Endodermal cell (in vitro differentiated cells): ENCODE results near the gene SOX2. TPM values are rescaled to one million over a fixed set of nuclear protein-coding genes. Genes with fewer than 3 reads are reported as not detected.

Experiments
- DNase-seq: peaks from one replicate; pipeline ENCODE4 v3.0.0-alpha.2; 2017
- H3K27ac ChIP-seq: 2 replicates; pipeline ENCODE4 v1.5.1; 2013; ENCODE audit warnings: mild to moderate bottlenecking, low read depth, low read length, moderate library complexity
- H3K27me3 ChIP-seq: 2 replicates; pipeline ENCODE4 v1.6.1; 2013; ENCODE audit warnings: mild to moderate bottlenecking, low read length, moderate library complexity; ENCODE audit not compliant: insufficient read depth, control insufficient read depth, poor library complexity, severe bottlenecking
- H3K36me3 ChIP-seq: 2 replicates; pipeline ENCODE4 v1.7.0; 2013; ENCODE audit warnings: mild to moderate bottlenecking, low read length, moderate library complexity; ENCODE audit not compliant: control insufficient read depth, insufficient read depth
- H3K4me1 ChIP-seq: one replicate; pipeline ENCODE4 v1.7.0; 2013; ENCODE audit warnings: low read length; ENCODE audit not compliant: control insufficient read depth, insufficient read depth
- H3K4me3 ChIP-seq: 2 replicates; pipeline ENCODE4 v1.5.1; 2013; ENCODE audit warnings: mild to moderate bottlenecking, low read length, moderate library complexity
- H3K9ac ChIP-seq: 2 replicates; pipeline ENCODE4 v1.6.1; 2013; ENCODE audit warnings: mild to moderate bottlenecking, low read length, moderate library complexity; ENCODE audit not compliant: poor library complexity, severe bottlenecking; ENCODE audit errors: extremely low read depth
- H3K9me3 ChIP-seq: 2 replicates; pipeline ENCODE4 v1.6.1; 2013; ENCODE audit warnings: mild to moderate bottlenecking, low read length, moderate library complexity; ENCODE audit not compliant: control insufficient read depth
- H3K27ac Mint-ChIP-seq: 2 replicates; pipeline ENCODE4 v1.8.0; 2020; ENCODE audit warnings: mixed read lengths
- H3K27me3 Mint-ChIP-seq: 2 replicates; pipeline ENCODE4 v1.8.0; 2021; ENCODE audit warnings: mild to moderate bottlenecking, mixed read lengths; ENCODE audit not compliant: insufficient read depth
- H3K36me3 Mint-ChIP-seq: 2 replicates; pipeline ENCODE4 v1.8.0; 2020; ENCODE audit warnings: low read depth, mixed read lengths
- H3K4me1 Mint-ChIP-seq: 2 replicates; pipeline ENCODE4 v1.8.0; 2020; ENCODE audit warnings: mixed read lengths
- H3K4me3 Mint-ChIP-seq: 2 replicates; pipeline ENCODE4 v1.8.0; 2020; ENCODE audit warnings: mild to moderate bottlenecking, moderate library complexity, mixed read lengths
- H3K9me3 Mint-ChIP-seq: 2 replicates; pipeline ENCODE4 v1.8.0; 2020; ENCODE audit warnings: mild to moderate bottlenecking, mixed read lengths
- WGBS, 2 experiments: methylation state at CpG; one replicate each; pipeline versions ENCODE4 v1.1.5 to v1.1.7; 2013; ENCODE audit warnings: missing lambda C conversion rate in 2 of 2, mixed read lengths in 1 of 2; ENCODE audit not compliant: insufficient coverage in 1 of 2, insufficient read length in 1 of 2; 5-methylcytosine and 5-hydroxymethylcytosine counted together
- total RNA-seq, 2 donors: library from RNA; stranded (reverse); fragmentation: NEBNext Ultra II Directional in 1 of 2; extraction: Animal tissue kit (Norgen Biotek cat#: 25700) in 1 of 2; gene quantifications; 2 replicates in 1 of 2; 3 replicates in 1 of 2; pipeline ENCODE4 v1.2.1, GENCODE V29; 2021
- TF ChIP-seq, protein P1 (sequence below): fragments of 200-600 bp; sonication (generic); conservative IDR thresholded peaks from 2 replicates; pipeline ENCODE4 v1.5.0; 2021; ENCODE audit warnings: antibody characterized with exemption, mild to moderate bottlenecking

Gene SOX2
- total RNA-seq, 2 donors from 2014 or later = 1.8 to 39.5 TPM

DNA sequence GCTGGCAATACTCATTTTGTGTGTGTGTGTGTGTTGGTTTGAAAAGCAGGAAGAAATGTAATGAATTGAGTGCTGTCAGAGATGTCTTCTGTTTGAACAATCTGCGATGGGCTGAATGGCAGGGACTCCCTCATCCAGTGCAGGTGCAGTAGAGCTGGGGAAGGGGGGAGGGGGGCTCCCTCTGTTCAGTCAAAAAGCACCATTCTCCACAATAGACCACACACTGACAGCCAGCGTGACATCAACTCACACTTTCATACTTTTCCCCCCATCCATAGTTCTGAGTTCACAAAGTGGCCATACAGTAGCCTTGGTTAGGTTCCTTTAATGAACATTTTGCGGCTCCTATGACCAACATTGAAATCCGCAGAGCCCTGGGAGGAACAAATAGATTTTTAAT, 10.4 kb downstream of the SOX2 start:
- Mint-ChIP-seq H3K27ac (no peak overlapping the region), H3K4me3 (no peak overlapping the region), H3K9me3 (no peaks in the 10 kb centered on the region), H3K4me1 (peaks cover 50% of the 10 kb centered on the region), H3K36me3 (no peaks in the 10 kb centered on the region), H3K27me3 (peaks cover 99% of the 10 kb centered on the region)
- Histone ChIP-seq H3K27ac (peak overlapping the region; percentile 85), H3K27me3 (peaks cover 89% of the 10 kb centered on the region), H3K9me3 (no peaks in the 10 kb centered on the region), H3K36me3 (no peaks in the 10 kb centered on the region), H3K4me1 (no peaks in the 10 kb centered on the region), H3K9ac (no peak overlapping the region), H3K4me3 (no peak overlapping the region)
- WGBS, 2 experiments = 61 to 72% methylated on average over 3 to 4 of the region's 4 CpGs
- TF ChIP-seq, protein P1, sequence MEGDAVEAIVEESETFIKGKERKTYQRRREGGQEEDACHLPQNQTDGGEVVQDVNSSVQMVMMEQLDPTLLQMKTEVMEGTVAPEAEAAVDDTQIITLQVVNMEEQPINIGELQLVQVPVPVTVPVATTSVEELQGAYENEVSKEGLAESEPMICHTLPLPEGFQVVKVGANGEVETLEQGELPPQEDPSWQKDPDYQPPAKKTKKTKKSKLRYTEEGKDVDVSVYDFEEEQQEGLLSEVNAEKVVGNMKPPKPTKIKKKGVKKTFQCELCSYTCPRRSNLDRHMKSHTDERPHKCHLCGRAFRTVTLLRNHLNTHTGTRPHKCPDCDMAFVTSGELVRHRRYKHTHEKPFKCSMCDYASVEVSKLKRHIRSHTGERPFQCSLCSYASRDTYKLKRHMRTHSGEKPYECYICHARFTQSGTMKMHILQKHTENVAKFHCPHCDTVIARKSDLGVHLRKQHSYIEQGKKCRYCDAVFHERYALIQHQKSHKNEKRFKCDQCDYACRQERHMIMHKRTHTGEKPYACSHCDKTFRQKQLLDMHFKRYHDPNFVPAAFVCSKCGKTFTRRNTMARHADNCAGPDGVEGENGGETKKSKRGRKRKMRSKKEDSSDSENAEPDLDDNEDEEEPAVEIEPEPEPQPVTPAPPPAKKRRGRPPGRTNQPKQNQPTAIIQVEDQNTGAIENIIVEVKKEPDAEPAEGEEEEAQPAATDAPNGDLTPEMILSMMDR = no peak
- DNase-seq = no peak

GRCh38 chr3:181722766-181723425, 11.2 kb downstream of the SOX2 start:
- H3K4me1 Mint-ChIP-seq = peaks cover 54% of the 10 kb centered on the region
- H3K27ac Mint-ChIP-seq = no peak overlapping the region
- H3K27me3 ChIP-seq = peaks cover 89% of the 10 kb centered on the region
- H3K36me3 ChIP-seq = no peaks in the 10 kb centered on the region
- no peak overlapping the region for H3K4me3 Mint-ChIP-seq
- no peak overlapping the region for H3K9ac ChIP-seq
- no peak for DNase-seq
- TF ChIP-seq, protein P1 = no peak
- H3K27me3 Mint-ChIP-seq = peaks cover 98% of the 10 kb centered on the region
- peak overlapping the region; percentile 85 for H3K27ac ChIP-seq
- H3K9me3 Mint-ChIP-seq = no peaks in the 10 kb centered on the region
- no peak overlapping the region for H3K4me3 ChIP-seq
- WGBS, 2 experiments = 86 to 87% methylated on average over 5 to 11 of the region's 11 CpGs
- no peaks in the 10 kb centered on the region for H3K36me3 Mint-ChIP-seq
- H3K4me1 ChIP-seq = no peaks in the 10 kb centered on the region
- H3K9me3 ChIP-seq = no peaks in the 10 kb centered on the region

DNA sequence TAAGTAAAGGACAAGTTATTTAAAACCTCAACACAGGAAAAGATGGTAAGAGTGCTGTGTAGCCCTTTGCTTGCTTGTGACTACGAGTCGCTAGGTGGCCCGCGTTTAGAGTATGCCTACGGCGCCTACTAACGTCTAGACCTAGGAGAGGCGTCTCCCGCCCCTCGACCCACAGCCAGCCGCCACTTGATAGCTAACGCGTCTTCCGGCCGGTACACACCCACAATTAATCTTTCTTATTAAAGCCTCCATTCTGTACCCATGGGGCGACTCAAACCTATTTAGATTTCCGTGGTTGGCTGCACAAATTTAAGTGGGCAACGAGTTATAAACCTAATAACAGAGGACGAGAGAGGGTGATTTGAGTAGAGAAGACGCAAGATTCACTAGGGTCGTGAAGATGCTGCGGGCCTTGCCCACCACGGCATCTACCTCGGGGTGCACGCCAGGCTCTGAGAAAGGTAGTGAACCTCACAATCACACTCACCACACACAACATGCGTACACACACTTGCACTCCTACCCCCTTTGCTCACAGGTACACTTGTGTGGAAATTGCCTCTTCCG, 12.0 kb downstream of the SOX2 start:
- Histone ChIP-seq H3K4me1 (no peaks in the 10 kb centered on the region), H3K36me3 (no peaks in the 10 kb centered on the region), H3K4me3 (no peak overlapping the region), H3K9me3 (no peaks in the 10 kb centered on the region), H3K27me3 (peaks cover 89% of the 10 kb centered on the region), H3K9ac (no peak overlapping the region), H3K27ac (peak overlapping the region; percentile 18)
- peaks cover 53% of the 10 kb centered on the region for H3K4me1 Mint-ChIP-seq
- H3K27ac Mint-ChIP-seq = no peak overlapping the region
- peak overlapping the region; percentile 32 for H3K4me3 Mint-ChIP-seq
- H3K27me3 Mint-ChIP-seq = peaks cover 99% of the 10 kb centered on the region
- no peaks in the 10 kb centered on the region for H3K9me3 Mint-ChIP-seq
- 95% methylated on average over 26 to 27 of the region's 27 CpGs for WGBS, 2 experiments
- DNase-seq = peak; percentile 79
- TF ChIP-seq, protein P1 = peak; percentile 30
- H3K36me3 Mint-ChIP-seq = no peaks in the 10 kb centered on the region
